ENCODE results near the gene CELF5.
"Not testable (repeated sequence)": the region's sequence is repeated elsewhere in the genome, so short reads cannot be mapped to it uniquely, and the experiment has no call there.

DNA sequence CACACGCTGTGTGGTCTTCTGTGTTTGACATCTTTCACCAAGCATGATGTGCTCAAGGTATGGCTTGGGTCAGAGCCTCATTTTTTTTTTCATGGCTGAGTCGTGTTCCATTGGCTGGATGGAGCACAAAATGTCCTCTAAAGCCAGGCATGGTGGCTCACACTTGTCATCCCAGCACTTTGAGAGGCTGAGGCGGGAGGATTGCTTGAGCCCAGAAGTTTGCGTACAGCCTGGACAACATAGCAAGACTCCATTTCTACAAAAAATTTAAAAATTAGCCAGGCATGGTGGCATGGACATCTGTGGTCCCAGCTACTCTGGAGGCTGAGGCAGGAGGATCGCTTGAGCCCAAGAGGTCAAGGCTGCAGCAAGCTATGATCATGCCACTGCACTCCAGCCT is 2.9 kb upstream of the CELF5 start:
- not testable (repeated sequence) for TF ChIP-seq EZH2 (IDR thresholded peaks at IDR 0.05; ENCODE audit: borderline replicate concordance, insufficient read depth, low read depth, low read length, poor library complexity, severe bottlenecking)
- TF ChIP-seq, protein P1, sequence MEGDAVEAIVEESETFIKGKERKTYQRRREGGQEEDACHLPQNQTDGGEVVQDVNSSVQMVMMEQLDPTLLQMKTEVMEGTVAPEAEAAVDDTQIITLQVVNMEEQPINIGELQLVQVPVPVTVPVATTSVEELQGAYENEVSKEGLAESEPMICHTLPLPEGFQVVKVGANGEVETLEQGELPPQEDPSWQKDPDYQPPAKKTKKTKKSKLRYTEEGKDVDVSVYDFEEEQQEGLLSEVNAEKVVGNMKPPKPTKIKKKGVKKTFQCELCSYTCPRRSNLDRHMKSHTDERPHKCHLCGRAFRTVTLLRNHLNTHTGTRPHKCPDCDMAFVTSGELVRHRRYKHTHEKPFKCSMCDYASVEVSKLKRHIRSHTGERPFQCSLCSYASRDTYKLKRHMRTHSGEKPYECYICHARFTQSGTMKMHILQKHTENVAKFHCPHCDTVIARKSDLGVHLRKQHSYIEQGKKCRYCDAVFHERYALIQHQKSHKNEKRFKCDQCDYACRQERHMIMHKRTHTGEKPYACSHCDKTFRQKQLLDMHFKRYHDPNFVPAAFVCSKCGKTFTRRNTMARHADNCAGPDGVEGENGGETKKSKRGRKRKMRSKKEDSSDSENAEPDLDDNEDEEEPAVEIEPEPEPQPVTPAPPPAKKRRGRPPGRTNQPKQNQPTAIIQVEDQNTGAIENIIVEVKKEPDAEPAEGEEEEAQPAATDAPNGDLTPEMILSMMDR (IDR thresholded peaks at IDR 0.05): not testable (repeated sequence)

Measured in B cell (primary cell).